Caki2 (cell line): ENCODE data around the gene BCORL1. TPM values are rescaled to one million over a fixed set of nuclear protein-coding genes. Genes with fewer than 3 reads are reported as not detected.
A peak's percentile ranks its signal among the peaks of the same experiment; 100 is the strongest.

Experiments used
- DNase-seq: peaks from one replicate; pipeline ENCODE4 v3.0.0-alpha.2; 2015; ENCODE audit warnings: low read depth
- in situ Hi-C: cut with HindIII; loops from 2 replicates; pipeline ENCODE4 v1.10.0; 2016; ENCODE audit warnings: low sequenced_read_pairs, low pct_unique_long_range_greater_than_20kb, mixed read lengths
- total RNA-seq: library from RNA; depleted of rRNA; stranded (reverse); fragments of >200 nt; shearing (Covaris generic); gene quantifications from 2 replicates; pipeline ENCODE4 v1.2.3, GENCODE V29; 2014; ENCODE audit warnings: low replicate concordance

Gene BCORL1
- total RNA-seq, 1 experiment from 2014 or later, result 0.44 TPM

DNA sequence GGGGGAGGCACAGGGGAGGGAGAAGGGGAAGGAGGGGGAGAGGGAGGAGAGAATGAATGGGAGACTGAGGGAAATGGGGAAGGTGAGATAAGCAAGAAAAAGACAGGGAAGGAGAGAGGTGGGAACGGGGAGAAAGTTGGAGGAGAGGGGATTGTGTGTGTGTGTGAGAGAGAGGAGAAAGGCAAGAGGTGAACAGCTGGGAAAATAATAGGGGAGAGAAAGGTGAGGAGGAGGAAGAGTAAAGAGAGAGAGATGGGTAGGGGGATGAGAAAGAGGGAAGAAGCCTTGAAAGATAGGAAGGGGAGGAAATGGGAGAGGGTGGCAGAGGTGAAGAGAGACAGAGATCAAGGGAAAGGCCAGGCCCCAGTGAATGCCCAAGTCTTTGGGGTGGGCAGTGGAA lies 20.1 kb downstream of the BCORL1 start:
- no peak for DNase-seq
- in situ Hi-C loops, result no loop called here

DNA sequence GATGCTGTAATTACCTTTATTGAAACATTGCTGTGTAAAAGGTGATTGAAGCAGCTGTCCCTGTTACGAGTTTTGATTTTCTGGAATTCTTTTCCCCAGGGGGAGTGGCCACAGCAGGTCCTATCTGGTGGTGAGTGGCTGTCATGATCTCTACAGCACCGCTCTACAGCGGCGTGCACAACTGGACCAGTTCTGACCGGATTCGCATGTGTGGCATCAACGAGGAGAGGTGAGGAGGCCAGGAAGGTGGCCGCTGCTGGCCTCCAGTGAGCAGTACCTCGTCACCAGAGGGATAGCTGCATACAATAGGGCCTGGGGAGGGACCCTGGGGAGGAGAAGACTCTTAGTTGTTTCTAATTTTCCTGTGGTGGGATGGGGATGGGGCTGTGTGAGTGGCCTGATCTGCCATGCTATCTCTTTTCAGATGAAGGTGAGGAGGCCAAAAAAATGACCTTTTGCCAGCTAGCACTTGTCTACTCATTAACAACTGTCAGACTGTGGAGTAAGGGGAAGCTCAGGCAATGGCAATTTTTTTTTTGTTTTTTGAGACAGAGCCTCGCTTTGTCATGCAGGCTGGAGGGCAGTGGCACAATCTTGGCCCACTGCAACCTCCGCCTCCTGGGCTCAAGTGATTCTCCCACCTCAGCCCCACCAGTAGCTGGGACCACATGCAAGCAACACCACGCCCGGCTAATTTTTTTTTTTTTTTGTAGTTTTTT lies 22.8 kb downstream of the BCORL1 start:
- no peak for DNase-seq
- in situ Hi-C loops, result no loop called here

GRCh38 chrX:130009658-130010223 lies 27.3 kb downstream of the BCORL1 start:
- DNase-seq, result no peak
- in situ Hi-C loops, result no loop called here

- in situ Hi-C loops, result no loop called here
Observed at GRCh38 chrX:130012683-130013082, 30.2 kb downstream of the BCORL1 start.

DNA sequence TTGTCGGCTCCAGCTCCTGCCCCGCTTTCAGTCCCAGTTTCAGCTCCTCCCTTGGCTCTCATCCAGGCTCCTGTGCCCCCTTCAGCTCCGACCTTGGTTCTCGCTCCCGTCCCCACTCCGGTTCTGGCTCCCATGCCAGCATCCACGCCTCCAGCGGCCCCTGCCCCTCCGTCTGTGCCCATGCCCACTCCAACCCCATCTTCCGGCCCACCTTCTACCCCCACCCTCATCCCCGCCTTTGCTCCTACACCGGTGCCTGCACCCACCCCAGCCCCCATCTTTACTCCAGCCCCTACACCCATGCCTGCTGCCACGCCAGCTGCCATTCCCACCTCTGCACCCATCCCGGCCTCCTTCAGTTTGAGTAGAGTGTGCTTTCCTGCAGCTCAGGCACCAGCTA lies 31.2 kb downstream of the BCORL1 start:
- in situ Hi-C loops, result no loop called here

More at GRCh38 chrX:130012683-130013082, 30.2 kb downstream of the BCORL1 start:
- no peak for DNase-seq

GRCh38 chrX:130014356-130014755 lies 31.9 kb downstream of the BCORL1 start:
- DNase-seq, result no peak
- in situ Hi-C loops, result no loop called here

More for the DNA sequence above, 31.2 kb downstream of the BCORL1 start:
- no peak for DNase-seq

DNA sequence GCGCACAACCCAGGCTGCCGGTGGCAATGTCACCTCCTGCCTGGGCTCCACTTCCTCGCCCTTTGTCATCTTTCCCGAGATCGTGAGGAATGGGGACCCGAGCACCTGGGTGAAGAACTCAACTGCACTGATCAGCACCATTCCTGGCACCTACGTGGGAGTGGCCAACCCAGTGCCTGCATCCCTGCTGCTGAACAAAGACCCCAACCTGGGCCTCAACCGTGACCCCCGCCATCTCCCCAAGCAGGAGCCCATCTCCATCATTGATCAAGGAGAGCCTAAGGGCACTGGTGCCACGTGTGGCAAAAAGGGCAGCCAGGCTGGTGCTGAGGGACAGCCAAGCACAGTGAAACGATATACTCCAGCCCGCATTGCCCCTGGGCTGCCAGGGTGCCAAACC lies 32.3 kb downstream of the BCORL1 start:
- DNase-seq, result no peak
- in situ Hi-C loops, result no loop called here

- in situ Hi-C loops, result no loop called here
- DNase-seq, result no peak
Observed at GRCh38 chrX:130015181-130015580, 32.7 kb downstream of the BCORL1 start.

DNA sequence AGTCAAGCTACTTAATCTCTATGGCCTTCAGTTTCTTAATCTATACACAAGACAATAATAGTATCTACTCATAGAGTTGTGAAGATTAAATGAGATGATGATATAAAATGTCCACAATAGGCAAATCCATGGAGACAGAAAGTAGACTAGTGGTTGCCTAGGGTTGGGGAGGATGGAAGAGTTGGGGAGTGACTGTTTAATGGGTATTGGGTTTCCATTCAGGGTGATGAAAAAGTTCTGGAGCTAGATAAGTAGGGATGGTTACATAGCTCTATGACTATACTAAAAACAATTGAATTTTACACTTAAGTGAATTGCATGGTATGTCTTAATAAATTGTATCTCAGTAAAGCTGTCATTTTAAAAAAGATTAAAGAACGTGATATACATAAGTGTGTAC lies 35.7 kb downstream of the BCORL1 start:
- DNase-seq, result no peak
- in situ Hi-C loops, result no loop called here

- in situ Hi-C loops, result no loop called here
- no peak for DNase-seq
Observed at GRCh38 chrX:130020661-130021324, 38.4 kb downstream of the BCORL1 start.

DNA sequence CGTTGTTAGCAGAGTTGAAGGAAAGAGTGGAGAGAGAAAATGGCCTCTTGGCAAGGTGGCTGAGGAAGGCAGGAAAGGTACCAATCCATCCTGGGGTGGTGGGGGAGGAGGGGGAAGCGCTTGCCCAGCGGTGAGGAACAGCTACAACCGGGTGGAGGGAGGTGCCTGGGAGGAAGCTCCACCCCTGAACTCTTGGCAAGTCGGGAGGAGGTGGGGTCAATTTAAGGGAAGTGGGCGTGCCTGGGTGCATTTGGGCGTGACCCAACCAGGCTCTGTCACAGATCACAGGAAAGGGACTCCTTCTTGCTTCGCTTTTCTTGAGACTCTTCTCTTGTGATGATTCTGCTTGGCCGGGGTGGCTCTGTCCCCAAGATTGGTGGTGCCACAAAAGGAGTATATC lies 41.7 kb downstream of the BCORL1 start:
- peak; percentile 79 for DNase-seq
- in situ Hi-C loops, result no loop called here

GRCh38 chrX:130025256-130025655 lies 42.8 kb downstream of the BCORL1 start:
- in situ Hi-C loops, result no loop called here

DNA sequence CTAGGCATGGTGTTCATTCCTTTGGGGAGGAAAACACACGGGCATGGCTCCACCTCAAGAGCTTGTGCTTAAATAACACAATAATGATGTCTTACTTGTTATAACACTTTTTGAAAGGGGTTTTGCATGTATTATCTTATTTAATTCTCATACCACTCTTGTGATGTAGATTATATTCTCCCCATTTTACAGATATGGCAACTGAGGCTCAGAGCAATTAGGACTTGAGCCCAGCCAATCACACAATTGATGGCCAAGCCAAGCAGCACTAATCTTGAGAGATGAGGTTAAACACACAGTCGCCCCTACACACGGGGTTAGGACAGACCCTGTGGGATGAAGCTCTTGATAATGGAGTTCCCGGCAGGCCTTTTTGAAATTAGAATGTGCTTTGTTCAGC lies 45.1 kb downstream of the BCORL1 start:
- in situ Hi-C loops, result no loop called here
- DNase-seq, result no peak

More at GRCh38 chrX:130025256-130025655, 42.8 kb downstream of the BCORL1 start:
- DNase-seq, result no peak

DNA sequence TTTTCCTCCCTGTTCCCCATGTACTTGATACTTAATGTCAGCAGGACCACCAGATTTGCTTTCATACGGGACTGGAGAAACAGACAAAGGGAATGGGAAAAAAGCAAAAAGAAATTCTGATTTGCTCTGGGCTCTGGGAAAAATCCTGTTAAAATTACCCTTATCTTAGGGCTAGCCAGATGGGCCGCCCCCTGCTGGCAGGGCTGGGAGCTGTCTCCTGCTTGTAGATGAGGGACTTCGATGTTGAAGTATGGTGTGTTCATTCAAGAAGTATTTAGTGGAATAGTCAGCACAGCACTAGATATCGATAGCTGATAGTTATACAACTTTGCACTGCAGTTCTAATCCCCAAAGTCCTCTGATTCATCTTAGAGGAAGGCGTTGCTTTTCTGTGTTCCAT lies 45.8 kb downstream of the BCORL1 start:
- DNase-seq, result no peak
- in situ Hi-C loops, result no loop called here

GRCh38 chrX:130030826-130031225 lies 48.4 kb downstream of the BCORL1 start:
- in situ Hi-C loops, result no loop called here

DNA sequence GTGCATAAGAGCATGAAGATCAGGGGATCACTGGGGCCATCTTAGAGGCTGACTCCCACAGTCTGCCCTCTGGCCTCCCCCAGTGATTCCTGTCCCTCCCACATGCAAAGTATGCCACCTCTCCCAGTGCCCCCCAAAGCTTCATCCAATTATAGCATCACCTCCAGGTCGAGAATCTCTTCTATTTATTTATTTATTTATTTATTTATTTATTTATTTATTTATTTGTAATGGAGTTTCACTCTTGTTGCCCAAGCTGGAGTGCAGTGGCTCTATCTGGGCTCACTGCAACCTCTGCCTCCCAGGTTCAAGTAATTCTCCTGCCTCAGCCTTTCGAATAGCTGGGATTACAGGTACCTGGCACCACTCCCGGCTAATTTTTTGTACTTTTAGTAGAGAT lies 50.1 kb downstream of the BCORL1 start:
- DNase-seq, result no peak
- in situ Hi-C loops, result no loop called here

More at GRCh38 chrX:130030826-130031225, 48.4 kb downstream of the BCORL1 start:
- DNase-seq, result no peak

- no peak for DNase-seq
- in situ Hi-C loops, result no loop called here
Observed at GRCh38 chrX:130034178-130034577, 51.7 kb downstream of the BCORL1 start.

GRCh38 chrX:130039847-130040246 lies 57.4 kb downstream of the BCORL1 start:
- in situ Hi-C loops, result no loop called here
- no peak for DNase-seq

DNA sequence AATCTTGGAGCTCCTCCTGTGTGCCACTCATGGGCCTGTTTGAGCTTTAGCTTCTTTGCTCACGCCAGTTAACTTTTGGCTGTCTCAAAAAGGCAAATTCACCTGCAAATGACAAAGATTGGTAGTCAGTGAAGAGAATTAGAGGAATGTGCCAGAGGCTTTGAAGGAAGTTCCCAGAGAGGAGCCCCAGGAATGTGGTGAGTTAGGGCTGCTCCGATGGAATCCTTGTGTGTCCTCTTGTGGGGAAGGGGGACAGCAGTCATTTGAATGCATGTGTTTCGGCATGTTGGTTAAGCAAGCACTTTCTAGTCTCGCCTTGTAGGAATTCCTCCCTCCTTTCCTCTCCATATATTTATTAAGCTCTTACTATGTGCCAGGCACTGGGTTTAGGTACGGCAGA lies 65.0 kb downstream of the BCORL1 start:
- in situ Hi-C loops, result no loop called here
- DNase-seq, result no peak
